GM12891 (cell line): Measurements from ENCODE around the gene ERVH48-1.

ENCODE experiments used
- POLR2A ChIP-seq: IDR thresholded peaks from 2 replicates; pipeline ENCODE4 v1.6.1; 2011; ENCODE audit warnings: low read depth, low read length, control low read depth
- POLR2AphosphoS5 ChIP-seq: IDR thresholded peaks from 2 replicates; pipeline ENCODE4 v1.6.1; 2011; ENCODE audit warnings: low read depth, low read length, control low read depth
- SPI1 ChIP-seq: IDR thresholded peaks from 2 replicates; pipeline ENCODE4 v1.6.1; 2011; ENCODE audit warnings: low read depth, low read length, control low read depth

DNA sequence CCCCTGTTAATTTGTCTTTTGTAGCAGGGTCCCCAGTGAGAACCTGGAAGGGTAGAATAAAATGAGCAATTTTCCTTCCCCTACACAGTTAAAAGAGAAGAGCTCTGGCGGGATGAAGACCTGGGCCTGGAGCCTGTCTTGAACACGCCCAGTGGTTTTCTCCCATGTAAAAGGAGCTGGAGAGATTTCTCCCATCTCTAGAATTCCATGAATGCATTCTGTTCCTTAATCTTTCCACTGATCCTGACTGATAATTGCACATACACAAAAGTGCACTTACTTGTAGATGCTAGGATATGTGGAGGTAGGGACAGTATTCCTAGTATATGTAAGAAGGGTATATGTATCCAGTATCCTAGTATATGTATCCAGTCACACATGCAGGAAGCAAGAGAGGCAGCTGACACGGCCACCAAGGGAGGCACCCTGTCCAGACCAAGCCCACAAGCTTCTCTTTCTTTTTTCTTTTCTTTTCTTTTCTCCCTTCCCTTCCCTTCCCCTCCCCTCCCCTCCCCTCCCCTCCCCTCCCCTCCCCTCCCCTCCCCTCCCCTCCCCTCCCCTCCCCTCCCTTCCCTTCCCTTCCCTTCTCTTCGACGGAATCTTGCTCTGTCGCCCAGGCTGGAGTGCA is 37.1 kb upstream of the ERVH48-1 start:
- TF ChIP-seq POLR2AphosphoS5 (no peak), SPI1 (no peak), POLR2A (no peak)
